A673 (cell line): ENCODE measurements around the gene TRIM21. TPM values are rescaled to one million over a fixed set of nuclear protein-coding genes. Genes with fewer than 3 reads are reported as not detected.

Experiments
- BruUV-seq: library from RNA; stranded (reverse); fragments of 400-500 nt; replicated peaks from 2 replicates; lab custom pipeline; 2021; lab: Mats Ljungman, UMichigan
- CTCF ChIA-PET: fragments of 300-600 bp; sonication (Branson Sonifier 250); formaldehyde crosslinking; loops from one replicate; lab custom pipeline; 2022; ENCODE audit warnings: antibody characterized with exemption; lab: Charles Lee
- POLR2A ChIA-PET: fragments of 300-600 bp; sonication (Branson Sonifier 250); formaldehyde crosslinking; loops from one replicate; lab custom pipeline; 2022; ENCODE audit warnings: antibody characterized with exemption; ENCODE audit not compliant: low non-redundant PET; lab: Charles Lee
- DNase-seq: peaks from one replicate; pipeline ENCODE4 v3.0.0-alpha.2; 2015; ENCODE audit warnings: low spot score
- H3K27ac ChIP-seq: fragments of 200-600 bp; sonication (generic); 2 replicates; pipeline ENCODE4 v1.5.1; 2016; ENCODE audit warnings: mixed run types, low read depth, mild to moderate bottlenecking, mixed read lengths, antibody characterized with exemption, low read length; ENCODE audit not compliant: poor library complexity, severe bottlenecking
- H3K27me3 ChIP-seq: fragments of 200-600 bp; sonication (generic); replicated peaks from 2 replicates; pipeline ENCODE4 v1.6.1; 2017; ENCODE audit warnings: mixed run types, low read depth, mild to moderate bottlenecking, mixed read lengths, antibody characterized with exemption, low read length; ENCODE audit not compliant: insufficient read depth, poor library complexity
- H3K36me3 ChIP-seq: fragments of 200-600 bp; sonication (generic); 2 replicates; pipeline ENCODE4 v1.6.1; 2016; ENCODE audit warnings: mixed run types, mild to moderate bottlenecking, mixed read lengths, antibody characterized with exemption, low read length; ENCODE audit not compliant: insufficient read depth, poor library complexity, severe bottlenecking
- H3K4me1 ChIP-seq: fragments of 200-600 bp; sonication (generic); 2 replicates; pipeline ENCODE4 v1.6.1; 2017; ENCODE audit warnings: mixed run types, mild to moderate bottlenecking, mixed read lengths, antibody characterized with exemption, low read length; ENCODE audit not compliant: insufficient read depth, poor library complexity, severe bottlenecking
- H3K4me3 ChIP-seq: fragments of 200-600 bp; sonication (generic); 2 replicates; pipeline ENCODE4 v1.5.1; 2016; ENCODE audit warnings: low read depth, mixed run types, mild to moderate bottlenecking, mixed read lengths, low read length; ENCODE audit not compliant: poor library complexity, severe bottlenecking
- H3K9me3 ChIP-seq: fragments of 200-600 bp; sonication (generic); 2 replicates; pipeline ENCODE4 v1.6.1; 2016; ENCODE audit warnings: mixed run types, low read depth, mild to moderate bottlenecking, mixed read lengths, antibody characterized with exemption, low read length; ENCODE audit not compliant: poor library complexity, severe bottlenecking
- EZH2 ChIP-seq: fragments of 200-600 bp; sonication (generic); IDR thresholded peaks from 2 replicates; pipeline ENCODE4 v1.6.1; 2017; ENCODE audit warnings: borderline replicate concordance, low read depth, mild to moderate bottlenecking, mixed read lengths, antibody characterized with exemption, low read length; ENCODE audit not compliant: poor library complexity, severe bottlenecking
- intact Hi-C: fragments of 100-400 bp; cut with micrococcal nuclease; formaldehyde crosslinking; loops from one replicate; pipeline ENCODE4 v1.10.0; 2022; ENCODE audit not compliant: unreplicated experiment
- total RNA-seq: library from RNA; stranded (reverse); gene quantifications from 2 replicates; pipeline ENCODE4 v1.2.3, GENCODE V29; 2021
- TF ChIP-seq, protein P1 (sequence below): fragments of 300-800, 200-600 bp; sonication (generic); conservative IDR thresholded peaks from 2 replicates; pipeline ENCODE4 v1.5.1; 2017; ENCODE audit warnings: low read depth, mild to moderate bottlenecking, antibody characterized with exemption, low read length, moderate library complexity, mixed read lengths

The TRIM21 gene
- total RNA-seq, 1 experiment from 2014 or later, result 5.0 TPM

DNA sequence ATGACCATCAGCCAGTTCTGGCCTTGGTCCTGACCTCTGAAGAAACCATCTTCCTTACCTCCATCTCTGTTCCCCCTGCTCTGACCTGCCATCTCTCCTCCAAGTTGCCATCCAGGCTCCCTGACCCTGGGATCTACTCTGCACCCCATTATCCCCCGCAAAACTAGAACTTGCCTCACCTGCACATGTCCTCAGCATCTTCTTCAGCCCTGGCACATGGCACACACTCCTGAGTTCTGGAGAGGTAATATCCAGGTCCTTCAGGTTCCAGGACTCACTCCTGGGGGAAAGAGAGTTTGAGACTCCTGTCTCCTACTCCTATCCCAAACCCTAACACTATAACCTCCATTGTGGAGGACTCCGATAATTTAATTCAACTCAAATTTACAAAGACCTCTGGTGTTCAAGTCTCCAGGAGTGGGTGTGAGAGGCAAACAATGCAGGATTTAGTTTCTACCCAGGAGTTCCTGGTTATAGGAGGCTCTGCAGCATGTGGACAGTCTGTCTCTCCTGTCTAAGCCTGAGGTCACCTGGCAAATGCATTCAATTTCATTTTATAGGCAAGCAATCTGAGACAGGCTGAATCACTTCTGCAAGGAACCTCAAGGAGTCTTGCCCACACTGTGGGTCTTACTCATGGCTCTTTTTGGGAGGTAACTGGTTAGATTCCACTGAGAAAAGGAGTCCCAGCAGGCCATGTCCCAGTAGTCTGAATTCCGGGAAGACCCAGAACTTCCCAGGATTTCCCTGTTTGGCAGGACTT lies 7.3 kb downstream of the TRIM21 start:
- POLR2A ChIA-PET, result no interaction called here
- intact Hi-C loops, result no loop called here
- no TSS peak for BruUV-seq
- Histone ChIP-seq H3K4me3 (no peak overlapping the region), H3K4me1 (no peaks in the 10 kb centered on the region), H3K36me3 (no peaks in the 10 kb centered on the region), H3K27ac (no peak overlapping the region), H3K27me3 (no peaks in the 10 kb centered on the region), H3K9me3 (no peaks in the 10 kb centered on the region)
- TF ChIP-seq, protein P1, sequence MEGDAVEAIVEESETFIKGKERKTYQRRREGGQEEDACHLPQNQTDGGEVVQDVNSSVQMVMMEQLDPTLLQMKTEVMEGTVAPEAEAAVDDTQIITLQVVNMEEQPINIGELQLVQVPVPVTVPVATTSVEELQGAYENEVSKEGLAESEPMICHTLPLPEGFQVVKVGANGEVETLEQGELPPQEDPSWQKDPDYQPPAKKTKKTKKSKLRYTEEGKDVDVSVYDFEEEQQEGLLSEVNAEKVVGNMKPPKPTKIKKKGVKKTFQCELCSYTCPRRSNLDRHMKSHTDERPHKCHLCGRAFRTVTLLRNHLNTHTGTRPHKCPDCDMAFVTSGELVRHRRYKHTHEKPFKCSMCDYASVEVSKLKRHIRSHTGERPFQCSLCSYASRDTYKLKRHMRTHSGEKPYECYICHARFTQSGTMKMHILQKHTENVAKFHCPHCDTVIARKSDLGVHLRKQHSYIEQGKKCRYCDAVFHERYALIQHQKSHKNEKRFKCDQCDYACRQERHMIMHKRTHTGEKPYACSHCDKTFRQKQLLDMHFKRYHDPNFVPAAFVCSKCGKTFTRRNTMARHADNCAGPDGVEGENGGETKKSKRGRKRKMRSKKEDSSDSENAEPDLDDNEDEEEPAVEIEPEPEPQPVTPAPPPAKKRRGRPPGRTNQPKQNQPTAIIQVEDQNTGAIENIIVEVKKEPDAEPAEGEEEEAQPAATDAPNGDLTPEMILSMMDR, result no peak
- CTCF ChIA-PET, result no interaction called here
- DNase-seq, result no peak

DNA sequence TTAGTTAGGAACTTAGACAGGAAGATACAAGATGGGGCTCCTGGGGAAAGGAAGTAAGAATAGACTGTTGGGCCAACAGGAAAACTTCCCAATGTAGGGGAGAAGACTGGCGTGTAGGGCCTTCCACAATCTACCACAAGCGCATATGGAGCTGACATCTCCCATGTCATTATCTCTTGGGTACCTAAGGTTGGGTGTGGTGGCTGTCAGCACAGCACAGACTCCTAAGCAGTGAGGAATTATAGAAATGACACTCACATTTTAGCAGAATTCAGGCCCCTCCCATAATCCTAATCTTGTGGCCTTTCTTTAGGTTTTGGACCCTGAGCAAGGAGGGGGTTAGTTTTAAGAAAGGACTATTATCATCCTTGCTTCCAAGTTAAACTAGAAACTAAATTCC lies 11.6 kb downstream of the TRIM21 start:
- CTCF ChIA-PET, result no interaction called here
- Histone ChIP-seq H3K27ac (no peak overlapping the region), H3K36me3 (no peaks in the 10 kb centered on the region), H3K9me3 (no peaks in the 10 kb centered on the region), H3K4me3 (no peak overlapping the region), H3K4me1 (no peaks in the 10 kb centered on the region), H3K27me3 (peaks cover 7% of the 10 kb centered on the region)
- no peak for TF ChIP-seq EZH2
- TF ChIP-seq, protein P1, result no peak
- intact Hi-C loops, result no loop called here
- POLR2A ChIA-PET, result no interaction called here
- DNase-seq, result no peak
- no TSS peak for BruUV-seq

DNA sequence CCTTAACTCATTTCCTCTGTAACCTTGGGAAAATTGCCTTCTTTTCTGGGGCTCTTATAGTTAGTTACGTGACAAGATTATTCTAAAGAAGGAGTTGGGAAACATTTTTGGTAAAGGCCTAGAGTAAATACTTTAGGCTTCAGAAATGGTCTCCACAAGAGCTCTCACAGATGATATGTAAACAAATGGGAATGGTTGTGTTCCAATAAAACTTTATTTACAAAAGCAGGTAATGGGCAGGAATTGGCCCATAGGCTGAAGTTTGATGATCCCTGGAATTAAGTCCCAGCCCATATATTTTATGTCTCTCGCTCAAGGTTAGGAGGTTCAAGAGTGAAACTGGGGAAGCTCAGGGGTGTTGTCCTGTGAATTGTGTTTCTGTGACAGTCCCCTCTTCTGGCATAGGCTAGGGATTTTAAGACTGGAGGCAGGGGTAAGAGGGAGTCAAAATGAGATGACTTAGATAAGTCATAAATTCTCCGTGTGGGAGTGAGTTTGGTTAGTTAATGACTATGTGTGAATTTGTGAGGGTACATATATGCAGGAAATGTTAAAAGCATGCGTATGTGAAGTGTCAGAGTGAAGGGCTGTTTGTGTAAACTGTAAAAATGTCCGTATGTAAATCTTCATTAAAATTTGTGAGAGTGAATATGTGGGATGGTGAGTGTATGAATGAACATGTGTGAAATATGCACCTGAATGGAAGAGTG lies 17.9 kb downstream of the TRIM21 start:
- Histone ChIP-seq H3K36me3 (no peaks in the 10 kb centered on the region), H3K9me3 (no peaks in the 10 kb centered on the region), H3K4me1 (no peaks in the 10 kb centered on the region), H3K27me3 (peaks cover 22% of the 10 kb centered on the region), H3K27ac (no peak overlapping the region), H3K4me3 (no peak overlapping the region)
- CTCF ChIA-PET, result no interaction called here
- POLR2A ChIA-PET, result no interaction called here
- intact Hi-C loops, result no loop called here
- no peak for DNase-seq
- no peak for TF ChIP-seq EZH2
- TF ChIP-seq, protein P1, result no peak
- no TSS peak for BruUV-seq
